D721Med (cell line): ENCODE data around the gene MRFAP1.

Experiments used
- DNase-seq: peaks from one replicate; pipeline ENCODE4 v3.0.0; 2011; ENCODE audit warnings: low spot score; ENCODE audit not compliant: insufficient read length
- FAIRE-seq: peaks from 2 replicates; lab custom pipeline; 2011; peaks lifted over from hg19 to GRCh38; lab: Jason Lieb, UNC
- TF ChIP-seq, protein P1 (sequence below): IDR thresholded peaks from 2 replicates; pipeline ENCODE4 v1.5.1; 2012; ENCODE audit warnings: mild to moderate bottlenecking, control low read depth; ENCODE audit not compliant: insufficient read depth; ENCODE audit errors: missing control alignments

The MRFAP1 gene

DNA sequence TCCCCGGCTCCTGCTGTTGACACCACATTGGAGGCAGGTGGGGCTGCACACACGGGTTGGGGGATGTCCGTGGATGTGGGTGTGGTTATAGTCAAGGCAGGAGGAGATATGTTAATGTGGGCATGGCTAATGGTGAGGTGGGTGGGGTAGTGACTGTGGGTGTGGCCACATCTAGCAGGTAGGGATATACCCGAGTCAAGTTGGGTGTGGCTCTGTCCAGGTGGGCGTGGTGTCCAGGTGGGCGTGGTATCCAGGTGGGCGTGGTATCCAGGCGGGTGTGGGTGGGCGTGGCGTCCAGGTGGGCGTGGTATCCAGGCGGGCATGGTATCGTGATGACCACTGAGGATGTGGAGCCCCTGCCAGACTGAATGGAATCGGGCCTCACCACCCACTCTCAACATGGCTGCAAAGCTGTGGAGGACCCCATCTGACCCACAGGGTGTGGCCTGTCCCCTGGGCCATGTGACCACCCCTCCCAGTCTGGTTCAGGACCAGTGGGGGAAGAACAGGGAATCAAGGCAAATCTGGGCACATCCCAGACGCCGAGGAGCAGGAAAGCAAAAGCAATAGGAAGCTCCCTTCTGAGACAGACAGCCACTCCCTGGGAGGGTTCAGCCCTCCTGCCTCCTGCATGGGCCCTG lies 44.5 kb upstream of the MRFAP1 start:
- TF ChIP-seq, protein P1, sequence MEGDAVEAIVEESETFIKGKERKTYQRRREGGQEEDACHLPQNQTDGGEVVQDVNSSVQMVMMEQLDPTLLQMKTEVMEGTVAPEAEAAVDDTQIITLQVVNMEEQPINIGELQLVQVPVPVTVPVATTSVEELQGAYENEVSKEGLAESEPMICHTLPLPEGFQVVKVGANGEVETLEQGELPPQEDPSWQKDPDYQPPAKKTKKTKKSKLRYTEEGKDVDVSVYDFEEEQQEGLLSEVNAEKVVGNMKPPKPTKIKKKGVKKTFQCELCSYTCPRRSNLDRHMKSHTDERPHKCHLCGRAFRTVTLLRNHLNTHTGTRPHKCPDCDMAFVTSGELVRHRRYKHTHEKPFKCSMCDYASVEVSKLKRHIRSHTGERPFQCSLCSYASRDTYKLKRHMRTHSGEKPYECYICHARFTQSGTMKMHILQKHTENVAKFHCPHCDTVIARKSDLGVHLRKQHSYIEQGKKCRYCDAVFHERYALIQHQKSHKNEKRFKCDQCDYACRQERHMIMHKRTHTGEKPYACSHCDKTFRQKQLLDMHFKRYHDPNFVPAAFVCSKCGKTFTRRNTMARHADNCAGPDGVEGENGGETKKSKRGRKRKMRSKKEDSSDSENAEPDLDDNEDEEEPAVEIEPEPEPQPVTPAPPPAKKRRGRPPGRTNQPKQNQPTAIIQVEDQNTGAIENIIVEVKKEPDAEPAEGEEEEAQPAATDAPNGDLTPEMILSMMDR = no peak
- DNase-seq (no peak), FAIRE-seq (no peak)

DNA sequence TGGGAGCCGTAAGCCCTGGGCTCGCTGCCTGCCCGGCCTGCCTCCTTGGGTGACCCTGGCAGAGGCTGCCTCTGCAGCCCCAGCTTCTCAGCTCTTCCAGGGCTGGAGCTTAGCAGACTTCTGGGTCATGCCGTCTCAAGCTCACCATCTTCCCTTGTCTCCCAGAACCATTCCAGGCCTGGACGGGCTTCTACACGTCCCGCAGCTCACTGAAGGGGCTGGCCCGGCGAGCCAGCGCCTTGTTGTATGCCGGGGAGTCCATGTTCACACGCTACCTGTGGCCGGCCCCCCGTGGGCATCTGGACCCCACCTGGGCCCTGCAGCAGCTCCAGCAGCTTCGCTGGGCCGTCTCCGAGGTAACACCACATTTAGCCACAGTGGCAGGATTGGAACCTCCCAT lies 43.5 kb upstream of the MRFAP1 start:
- TF ChIP-seq, protein P1 = no peak
- FAIRE-seq (no peak), DNase-seq (no peak)

DNA sequence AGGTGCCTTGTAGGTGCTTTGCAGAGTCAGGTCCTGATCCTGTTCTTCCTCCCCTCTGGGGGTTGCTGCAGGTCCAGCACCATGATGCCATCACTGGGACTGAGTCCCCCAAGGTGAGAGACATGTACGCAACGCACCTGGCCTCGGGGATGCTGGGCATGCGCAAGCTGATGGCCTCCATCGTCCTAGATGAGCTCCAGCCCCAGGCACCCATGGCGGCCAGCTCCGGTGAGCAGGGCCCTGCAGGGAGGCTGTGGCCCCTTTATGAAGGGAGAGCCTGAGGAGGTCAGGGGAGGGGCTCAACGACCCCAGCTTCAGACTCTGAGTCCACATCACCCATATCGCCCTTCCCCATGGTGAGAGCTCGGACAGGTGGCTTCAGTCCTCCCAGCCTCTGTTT lies 42.4 kb upstream of the MRFAP1 start:
- DNase-seq = no peak
- TF ChIP-seq, protein P1 = no peak
- no peak for FAIRE-seq

DNA sequence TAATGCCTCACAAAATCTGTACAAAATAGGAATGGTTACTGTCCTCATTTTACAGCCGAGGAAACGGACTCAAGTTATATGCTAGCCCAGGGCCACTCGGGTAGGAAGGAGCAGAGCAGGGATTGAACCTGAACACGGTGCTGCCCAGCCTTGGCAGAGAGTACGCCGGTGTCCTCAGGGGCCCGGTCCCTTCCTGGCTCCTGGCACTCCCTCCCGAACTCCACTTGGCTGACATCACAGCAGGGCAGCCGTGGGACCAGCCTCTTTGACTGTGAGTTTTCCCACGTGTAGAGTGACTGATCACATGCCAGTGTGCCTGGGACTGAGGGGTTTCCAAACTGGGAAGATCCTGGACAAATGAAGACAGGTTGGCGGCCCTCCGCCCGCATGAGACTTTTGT lies 41.8 kb upstream of the MRFAP1 start:
- DNase-seq = no peak
- FAIRE-seq = no peak
- TF ChIP-seq, protein P1 = no peak

DNA sequence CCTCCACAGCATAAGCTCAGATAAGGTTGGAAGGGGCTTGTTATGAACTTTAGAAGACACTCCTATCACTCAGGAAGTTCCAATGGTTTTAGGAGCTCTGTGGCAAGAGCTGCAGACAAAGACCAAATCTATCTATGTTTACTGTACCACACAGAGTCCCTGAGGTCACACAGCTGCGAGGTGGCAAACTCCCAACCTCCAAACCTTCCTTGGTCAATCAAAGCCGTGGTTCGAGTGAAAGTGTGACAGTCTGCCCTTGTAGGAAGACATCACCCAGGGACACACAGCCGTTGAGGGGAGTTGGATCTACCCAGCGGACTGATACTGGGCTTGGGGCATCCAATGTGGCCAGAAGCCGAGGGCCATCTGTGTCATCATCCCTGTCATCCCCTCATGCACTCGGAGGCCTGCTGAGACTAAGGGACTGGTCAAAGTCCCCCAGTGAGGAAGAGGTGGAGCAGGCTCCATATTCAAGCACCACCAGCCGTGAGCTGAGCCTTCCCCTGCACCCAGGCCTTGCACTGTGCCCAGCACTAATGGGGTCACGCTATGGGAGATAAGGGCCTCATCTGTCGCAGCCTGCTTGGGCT lies 38.7 kb upstream of the MRFAP1 start:
- DNase-seq = no peak
- no peak for FAIRE-seq
- TF ChIP-seq, protein P1 = no peak

DNA sequence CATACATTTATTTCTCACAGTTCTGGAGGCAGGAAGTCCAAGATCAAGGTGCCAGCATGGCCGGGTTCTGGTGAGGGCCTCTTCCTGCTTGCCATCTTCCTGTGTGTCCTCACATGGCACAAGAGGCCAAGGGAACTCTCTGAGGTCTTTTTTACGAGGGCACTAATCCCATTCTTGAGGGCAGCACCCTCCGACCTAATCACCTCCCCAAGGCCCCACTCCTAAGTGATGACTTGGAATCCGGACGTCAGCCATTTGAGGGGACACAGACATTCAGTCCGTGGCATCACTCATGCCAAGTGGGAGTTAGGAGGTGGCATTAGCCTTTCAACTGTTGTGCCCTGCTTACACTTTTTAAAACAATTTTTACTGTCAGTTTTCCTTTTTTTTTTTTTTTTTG lies 38.2 kb upstream of the MRFAP1 start:
- TF ChIP-seq, protein P1 = no peak
- DNase-seq = no peak
- no peak for FAIRE-seq

DNA sequence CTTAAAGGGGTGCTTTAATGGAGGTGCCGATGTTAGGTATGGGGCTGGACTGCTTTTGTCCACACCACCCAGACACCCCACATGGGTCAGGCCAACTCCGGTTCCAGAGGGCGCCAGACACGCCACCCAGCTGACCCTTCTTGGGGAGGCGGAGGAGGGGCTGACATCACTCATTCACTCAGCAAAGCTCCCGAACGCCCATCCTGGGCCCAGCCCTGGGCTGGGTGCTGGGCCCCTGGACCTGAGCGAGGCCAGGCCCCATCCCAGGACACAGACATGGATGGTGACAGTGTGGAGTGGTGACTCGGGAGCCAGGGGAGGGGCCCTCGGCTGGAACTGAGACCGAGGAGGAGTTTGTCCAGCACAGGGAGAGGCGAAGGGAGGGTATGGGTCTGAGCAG lies 37.4 kb upstream of the MRFAP1 start:
- no peak for FAIRE-seq
- TF ChIP-seq, protein P1 = no peak
- no peak for DNase-seq
